GM12878 (cell line): ENCODE results near the gene SLC15A3. TPM values are rescaled to one million over a fixed set of nuclear protein-coding genes. Genes with fewer than 3 reads are reported as not detected.
A peak's percentile ranks its signal among the peaks of the same experiment; 100 is the strongest.

ENCODE experiments used
- ATAC-seq: fragments of 200-7000 bp; cut with Tn5 transposase; 3 replicates; pipeline ENCODE4 v1.9.1; 2020; ENCODE audit warnings: mild to moderate bottlenecking, moderate library complexity
- BruUV-seq: library from RNA; stranded (reverse); fragments of 400-500 nt; replicated peaks from 2 replicates; lab custom pipeline; 2021; lab: Mats Ljungman, UMichigan
- CTCF ChIA-PET: fragments of 300-600 bp; sonication (Branson Sonifier 250); formaldehyde crosslinking; extraction: SDS; loops from one replicate; lab custom pipeline; 2021; ENCODE audit warnings: inconsistent platforms; lab: Yijun Ruan, JAX
- POLR2A ChIA-PET: fragments of 350-600 bp; formaldehyde crosslinking; extraction: SDS; loops from one replicate; lab custom pipeline; 2021; ENCODE audit warnings: inconsistent platforms; lab: Charles Lee
- RAD21 ChIA-PET: fragments of 300-600 bp; sonication (Branson Sonifier 250); formaldehyde crosslinking; loops from one replicate; lab custom pipeline; 2023; ENCODE audit warnings: antibody characterized with exemption; ENCODE audit not compliant: unreplicated experiment; lab: Charles Lee
- SMC1A ChIA-PET: fragments of 300-600 bp; sonication (Branson Sonifier 250); formaldehyde crosslinking; loops from one replicate; lab custom pipeline; 2023; ENCODE audit not compliant: unreplicated experiment, uncharacterized antibody; lab: Charles Lee
- DNase-seq: peaks from one replicate; pipeline ENCODE4 v3.0.0-alpha.2; 2011; ENCODE audit warnings: low read depth, low spot score
- FAIRE-seq: peaks from 3 replicates; lab custom pipeline; 2011; peaks lifted over from hg19 to GRCh38; lab: Jason Lieb, UNC
- H2AFZ ChIP-seq: 2 replicates; pipeline ENCODE4 v1.6.0; 2011; ENCODE audit warnings: low read depth, low read length, control low read depth; ENCODE audit not compliant: control insufficient read depth
- H3K27ac ChIP-seq: 2 replicates; pipeline ENCODE4 v1.5.1; 2011; ENCODE audit warnings: control low read depth; ENCODE audit not compliant: control insufficient read depth, insufficient read depth
- H3K27me3 ChIP-seq, 2 experiments: replicated peaks in 1 of 2; 2 replicates each; pipeline versions ENCODE4 v1.6.0 to v1.6.1; 2011; ENCODE audit warnings: low read length in 1 of 2; ENCODE audit not compliant: control insufficient read depth in 2 of 2, insufficient read depth in 2 of 2
- H3K36me3 ChIP-seq, 2 experiments: 2 replicates each; pipeline ENCODE4 v1.5.1; 2011; ENCODE audit warnings: low read length in 1 of 2; ENCODE audit not compliant: control insufficient read depth in 2 of 2, insufficient read depth in 2 of 2
- H3K4me1 ChIP-seq: 2 replicates; pipeline ENCODE4 v1.6.1; 2011; ENCODE audit warnings: mild to moderate bottlenecking, low read length, moderate library complexity, mixed read lengths; ENCODE audit not compliant: control insufficient read depth, insufficient read depth
- H3K4me2 ChIP-seq: 2 replicates; pipeline ENCODE4 v1.6.0; 2011; ENCODE audit warnings: control low read depth; ENCODE audit not compliant: control insufficient read depth, insufficient read depth
- H3K4me3 ChIP-seq: fragments of 200-600 bp; sonication (generic); 2 replicates; pipeline ENCODE4 v1.5.1; 2016
- H3K79me2 ChIP-seq: 2 replicates; pipeline ENCODE4 v1.6.0; 2011; ENCODE audit warnings: low read length; ENCODE audit not compliant: control insufficient read depth, insufficient read depth
- H3K9ac ChIP-seq: 2 replicates; pipeline ENCODE4 v1.8.0; 2011; ENCODE audit warnings: low read length, control low read depth, mixed read lengths; ENCODE audit not compliant: control insufficient read depth, insufficient read depth
- H3K9me3 ChIP-seq: replicated peaks from 3 replicates; pipeline ENCODE4 v1.5.1; 2011; ENCODE audit warnings: mild to moderate bottlenecking, low read length; ENCODE audit not compliant: control insufficient read depth, insufficient read depth
- H4K20me1 ChIP-seq: 2 replicates; pipeline ENCODE4 v1.6.0; 2011; ENCODE audit not compliant: control insufficient read depth, insufficient read depth
- BHLHE40 ChIP-seq, 2 experiments: fragments of 450-650 bp in 1 of 2; IDR thresholded peaks; 2 replicates each; pipeline ENCODE4 v1.6.1; 2011 to 2017; ENCODE audit warnings: low read depth in 2 of 2, borderline replicate concordance in 1 of 2, improper control_type of control experiment in 1 of 2, low read length in 1 of 2, mild to moderate bottlenecking in 1 of 2
- CBX5 ChIP-seq: sonication (generic); IDR thresholded peaks from 2 replicates; pipeline ENCODE4 v1.6.1; 2016; ENCODE audit warnings: low read depth, moderate library complexity, mild to moderate bottlenecking, inconsistent platforms
- KAT2A ChIP-seq: conservative IDR thresholded peaks from 2 replicates; pipeline ENCODE4 v1.6.1; 2011; ENCODE audit warnings: low read depth, low read length; ENCODE audit not compliant: control insufficient read depth
- MYB ChIP-seq: fragments of 150-350 bp; IDR thresholded peaks from 2 replicates; pipeline ENCODE4 v1.6.1; 2014; ENCODE audit warnings: mild to moderate bottlenecking, low read depth, low read length, borderline replicate concordance
- MYC ChIP-seq: IDR thresholded peaks from 2 replicates; pipeline ENCODE4 v1.6.1; 2011; ENCODE audit warnings: mild to moderate bottlenecking, low read length, moderate library complexity, inconsistent platforms; ENCODE audit not compliant: insufficient read depth, insufficient replicate concordance, insufficient read length, severe bottlenecking
- NFYA ChIP-seq: IDR thresholded peaks from 2 replicates; pipeline ENCODE4 v1.6.1; 2011; ENCODE audit warnings: low read depth, mild to moderate bottlenecking, low read length, improper control_type of control experiment, borderline replicate concordance
- RFX5 ChIP-seq: IDR thresholded peaks from 2 replicates; pipeline ENCODE4 v1.6.1; 2011; ENCODE audit warnings: low read depth, low read length, improper control_type of control experiment
- SP1 ChIP-seq: IDR thresholded peaks from one replicate; pipeline ENCODE4 v1.6.1; 2011; ENCODE audit warnings: low read depth, low read length
- YY1 ChIP-seq: IDR thresholded peaks from 2 replicates; pipeline ENCODE4 v1.6.1; 2011; ENCODE audit warnings: low read depth, mild to moderate bottlenecking, low read length
- ZBED1 ChIP-seq: IDR thresholded peaks from 2 replicates; pipeline ENCODE4 v1.6.1; 2016; ENCODE audit warnings: borderline replicate concordance
- ZNF217 ChIP-seq: fragments of 450-650 bp; IDR thresholded peaks from 2 replicates; pipeline ENCODE4 v1.6.1; 2017; ENCODE audit warnings: antibody characterized with exemption, mild to moderate bottlenecking
- ZNF622 ChIP-seq: fragments of 450-650 bp; IDR thresholded peaks from 2 replicates; pipeline ENCODE4 v1.6.1; 2017; ENCODE audit warnings: mild to moderate bottlenecking, inconsistent platforms
- ZSCAN29 ChIP-seq: fragments of 450-650 bp; IDR thresholded peaks from 2 replicates; pipeline ENCODE4 v1.6.1; 2017; ENCODE audit warnings: mild to moderate bottlenecking, moderate library complexity
- WGBS: methylation state at CpG from one replicate; pipeline ENCODE4 v1.1.6; 2016; ENCODE audit warnings: low lambda C conversion rate; ENCODE audit not compliant: insufficient replicate concordance, insufficient coverage; ENCODE audit errors: missing lambda C conversion rate; 5-methylcytosine and 5-hydroxymethylcytosine counted together
- in situ Hi-C: fragments of 300-500 bp; cut with MboI; formaldehyde crosslinking; loops from 9 replicates; pipeline ENCODE4 v1.14.3; 2018; ENCODE audit warnings: mixed read lengths
- intact Hi-C: fragments of 100-400 bp; cut with micrococcal nuclease; formaldehyde crosslinking; loops from one replicate; pipeline ENCODE4 v1.14.2; 2022; ENCODE audit not compliant: unreplicated experiment
- polyA plus RNA-seq, 11 experiments: library from polyadenylated mRNA; depleted of rRNA in 4 of 11; unstranded in 6 of 11; stranded (reverse) in 5 of 11; fragments of >200 nt; fragmentation: Nextera tagmentation in 4 of 11; fragmentation: Illumina TruSeq in 1 of 11; extraction: Ambion mirVana in 4 of 11; extraction: Trizol in 1 of 11; gene quantifications; 1 replicate in 1 of 11; 2 replicates in 10 of 11; pipeline versions ENCODE4 v1.2.1 to v1.2.3, GENCODE V29; 2011 to 2016; ENCODE audit warnings: inconsistent platforms in 2 of 11, missing spikeins in 2 of 11, low read depth in 1 of 11
- total RNA-seq, 4 experiments: library from RNA; depleted of rRNA in 3 of 4; stranded (reverse); fragments of >200 nt in 3 of 4; fragmentation: Illumina TruSeq in 1 of 4; extraction: Trizol in 1 of 4; gene quantifications; 2 replicates each; pipeline versions ENCODE4 v1.2.1 to v1.2.3, GENCODE V29; 2013 to 2021
- TF ChIP-seq, protein P1 (sequence below): fragments of 450-650 bp; IDR thresholded peaks from 2 replicates; pipeline ENCODE4 v1.6.1; 2017; ENCODE audit warnings: antibody characterized with exemption, mild to moderate bottlenecking, moderate library complexity
- TF ChIP-seq, protein P2 (sequence below): fragments of 450-650 bp; IDR thresholded peaks from 2 replicates; pipeline ENCODE4 v1.6.1; 2017; ENCODE audit warnings: borderline replicate concordance
- TF ChIP-seq, protein P3 (sequence below): fragments of 450-650 bp; IDR thresholded peaks from 2 replicates; pipeline ENCODE4 v1.6.1; 2016; ENCODE audit warnings: mild to moderate bottlenecking

The SLC15A3 gene
- total and polyA plus RNA-seq, 10 of the 15 experiments (the other 5 are each of a cell fraction or from before 2014, with no cell fraction given) = 17.7 to 102 (median 55.8) TPM

DNA sequence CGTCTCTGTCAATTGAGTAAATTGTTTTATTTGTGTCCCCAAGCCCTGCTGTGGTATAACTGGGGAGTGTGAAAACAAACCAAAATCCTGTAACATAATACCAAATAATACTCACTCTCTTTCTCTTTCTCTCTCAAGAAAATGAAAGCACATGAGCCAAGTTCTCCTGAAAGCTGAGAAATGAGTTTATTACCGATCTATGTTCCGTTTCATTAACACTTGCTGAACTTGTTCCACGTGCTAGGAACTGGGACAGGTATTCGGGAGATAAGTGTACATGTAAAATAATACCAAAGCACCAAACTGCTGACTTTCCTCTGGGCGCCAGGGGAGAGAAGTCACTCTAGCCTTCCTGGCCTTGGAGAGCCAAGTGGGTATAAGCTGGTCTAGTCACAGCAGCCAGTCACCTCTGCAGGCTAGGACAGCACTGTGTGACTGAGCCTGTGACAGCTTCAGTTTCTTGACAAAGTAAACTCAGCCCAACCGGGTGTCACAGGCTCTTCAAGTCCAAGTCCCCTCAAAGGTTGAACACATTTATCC is 42.6 kb upstream of the SLC15A3 start:
- DNase-seq = no peak
- no peak overlapping the region for H3K27ac ChIP-seq
- ATAC-seq = peak; percentile 44; the same call in 2 of the 3 replicates
- FAIRE-seq = no peak
- ChIA-PET CTCF (no interaction called here), SMC1A (interaction anchor here (0.6 to 1.4 kb wide), 2 partner anchors 10 to 95 kb away, joined by 4 to 7 read pairs; no protein-coding TSS in a partner anchor), RAD21 (no interaction called here), POLR2A (no interaction called here)
- no peaks in the 10 kb centered on the region for H4K20me1 ChIP-seq
- in situ Hi-C loops (no loop called here), intact Hi-C loops (no loop called here)
- no peak overlapping the region for H3K4me2 ChIP-seq
- H3K4me1 ChIP-seq = peaks cover under 1% of the 10 kb centered on the region; the same call in 1 of the 2 replicates
- H3K79me2 ChIP-seq = no peaks in the 10 kb centered on the region
- no peaks in the 10 kb centered on the region for H3K36me3 ChIP-seq
- H2AFZ ChIP-seq = no peak overlapping the region
- no peak overlapping the region for H3K4me3 ChIP-seq
- BruUV-seq = no TSS peak
- no peak overlapping the region for H3K9ac ChIP-seq
- no peaks in the 10 kb centered on the region for H3K9me3 ChIP-seq
- TF ChIP-seq, protein P1, sequence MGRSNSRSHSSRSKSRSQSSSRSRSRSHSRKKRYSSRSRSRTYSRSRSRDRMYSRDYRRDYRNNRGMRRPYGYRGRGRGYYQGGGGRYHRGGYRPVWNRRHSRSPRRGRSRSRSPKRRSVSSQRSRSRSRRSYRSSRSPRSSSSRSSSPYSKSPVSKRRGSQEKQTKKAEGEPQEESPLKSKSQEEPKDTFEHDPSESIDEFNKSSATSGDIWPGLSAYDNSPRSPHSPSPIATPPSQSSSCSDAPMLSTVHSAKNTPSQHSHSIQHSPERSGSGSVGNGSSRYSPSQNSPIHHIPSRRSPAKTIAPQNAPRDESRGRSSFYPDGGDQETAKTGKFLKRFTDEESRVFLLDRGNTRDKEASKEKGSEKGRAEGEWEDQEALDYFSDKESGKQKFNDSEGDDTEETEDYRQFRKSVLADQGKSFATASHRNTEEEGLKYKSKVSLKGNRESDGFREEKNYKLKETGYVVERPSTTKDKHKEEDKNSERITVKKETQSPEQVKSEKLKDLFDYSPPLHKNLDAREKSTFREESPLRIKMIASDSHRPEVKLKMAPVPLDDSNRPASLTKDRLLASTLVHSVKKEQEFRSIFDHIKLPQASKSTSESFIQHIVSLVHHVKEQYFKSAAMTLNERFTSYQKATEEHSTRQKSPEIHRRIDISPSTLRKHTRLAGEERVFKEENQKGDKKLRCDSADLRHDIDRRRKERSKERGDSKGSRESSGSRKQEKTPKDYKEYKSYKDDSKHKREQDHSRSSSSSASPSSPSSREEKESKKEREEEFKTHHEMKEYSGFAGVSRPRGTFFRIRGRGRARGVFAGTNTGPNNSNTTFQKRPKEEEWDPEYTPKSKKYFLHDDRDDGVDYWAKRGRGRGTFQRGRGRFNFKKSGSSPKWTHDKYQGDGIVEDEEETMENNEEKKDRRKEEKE = no peak
- no peak for TF ChIP-seq ZBED1
- no peak for TF ChIP-seq CBX5
- TF ChIP-seq BHLHE40 (IDR thresholded peaks at IDR 0.05; ENCODE audit: borderline replicate concordance in 1 of 2, low read depth in 2 of 2, low read length in 1 of 2) = no peak
- no peak for TF ChIP-seq ZNF217
- TF ChIP-seq, protein P2, sequence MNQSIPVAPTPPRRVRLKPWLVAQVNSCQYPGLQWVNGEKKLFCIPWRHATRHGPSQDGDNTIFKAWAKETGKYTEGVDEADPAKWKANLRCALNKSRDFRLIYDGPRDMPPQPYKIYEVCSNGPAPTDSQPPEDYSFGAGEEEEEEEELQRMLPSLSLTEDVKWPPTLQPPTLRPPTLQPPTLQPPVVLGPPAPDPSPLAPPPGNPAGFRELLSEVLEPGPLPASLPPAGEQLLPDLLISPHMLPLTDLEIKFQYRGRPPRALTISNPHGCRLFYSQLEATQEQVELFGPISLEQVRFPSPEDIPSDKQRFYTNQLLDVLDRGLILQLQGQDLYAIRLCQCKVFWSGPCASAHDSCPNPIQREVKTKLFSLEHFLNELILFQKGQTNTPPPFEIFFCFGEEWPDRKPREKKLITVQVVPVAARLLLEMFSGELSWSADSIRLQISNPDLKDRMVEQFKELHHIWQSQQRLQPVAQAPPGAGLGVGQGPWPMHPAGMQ = no peak
- TF ChIP-seq RFX5 = no peak
- TF ChIP-seq ZSCAN29 = no peak
- no peak for TF ChIP-seq KAT2A
- TF ChIP-seq, protein P3, sequence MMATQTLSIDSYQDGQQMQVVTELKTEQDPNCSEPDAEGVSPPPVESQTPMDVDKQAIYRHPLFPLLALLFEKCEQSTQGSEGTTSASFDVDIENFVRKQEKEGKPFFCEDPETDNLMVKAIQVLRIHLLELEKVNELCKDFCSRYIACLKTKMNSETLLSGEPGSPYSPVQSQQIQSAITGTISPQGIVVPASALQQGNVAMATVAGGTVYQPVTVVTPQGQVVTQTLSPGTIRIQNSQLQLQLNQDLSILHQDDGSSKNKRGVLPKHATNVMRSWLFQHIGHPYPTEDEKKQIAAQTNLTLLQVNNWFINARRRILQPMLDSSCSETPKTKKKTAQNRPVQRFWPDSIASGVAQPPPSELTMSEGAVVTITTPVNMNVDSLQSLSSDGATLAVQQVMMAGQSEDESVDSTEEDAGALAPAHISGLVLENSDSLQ = no peak
- TF ChIP-seq SP1 = no peak
- TF ChIP-seq NFYA = no peak
- TF ChIP-seq YY1 = no peak
- no peak for TF ChIP-seq MYC
- no peak for TF ChIP-seq ZNF622
- no peak for TF ChIP-seq MYB
- 37% methylated on average over 7 of the region's 7 CpGs for WGBS
- H3K27me3 ChIP-seq = no peaks in the 10 kb centered on the region; a peak in 1 of 4 replicates
